Fibroblast of skin of scalp (primary cell): Measurements from ENCODE around the gene GNAI1. TPM values are rescaled to one million over a fixed set of nuclear protein-coding genes. Genes with fewer than 3 reads are reported as not detected.

ENCODE experiments used
- DNase-seq: peaks from one replicate; pipeline ENCODE4 v3.0.0-alpha.2; 2013
- polyA plus RNA-seq, 2 experiments: library from polyadenylated mRNA; unstranded; fragments of 120-200 nt; gene quantifications; one replicate each; pipeline ENCODE4 v1.2.1, GENCODE V29; 2013; ENCODE audit not compliant: insufficient read length in 2 of 2

The GNAI1 gene
- polyA plus RNA-seq (2013, experiment 1 of 2; ENCODE audit: insufficient read length), result 27.2 TPM
- 26.9 TPM for polyA plus RNA-seq (2013, experiment 2 of 2; ENCODE audit: insufficient read length)

DNA sequence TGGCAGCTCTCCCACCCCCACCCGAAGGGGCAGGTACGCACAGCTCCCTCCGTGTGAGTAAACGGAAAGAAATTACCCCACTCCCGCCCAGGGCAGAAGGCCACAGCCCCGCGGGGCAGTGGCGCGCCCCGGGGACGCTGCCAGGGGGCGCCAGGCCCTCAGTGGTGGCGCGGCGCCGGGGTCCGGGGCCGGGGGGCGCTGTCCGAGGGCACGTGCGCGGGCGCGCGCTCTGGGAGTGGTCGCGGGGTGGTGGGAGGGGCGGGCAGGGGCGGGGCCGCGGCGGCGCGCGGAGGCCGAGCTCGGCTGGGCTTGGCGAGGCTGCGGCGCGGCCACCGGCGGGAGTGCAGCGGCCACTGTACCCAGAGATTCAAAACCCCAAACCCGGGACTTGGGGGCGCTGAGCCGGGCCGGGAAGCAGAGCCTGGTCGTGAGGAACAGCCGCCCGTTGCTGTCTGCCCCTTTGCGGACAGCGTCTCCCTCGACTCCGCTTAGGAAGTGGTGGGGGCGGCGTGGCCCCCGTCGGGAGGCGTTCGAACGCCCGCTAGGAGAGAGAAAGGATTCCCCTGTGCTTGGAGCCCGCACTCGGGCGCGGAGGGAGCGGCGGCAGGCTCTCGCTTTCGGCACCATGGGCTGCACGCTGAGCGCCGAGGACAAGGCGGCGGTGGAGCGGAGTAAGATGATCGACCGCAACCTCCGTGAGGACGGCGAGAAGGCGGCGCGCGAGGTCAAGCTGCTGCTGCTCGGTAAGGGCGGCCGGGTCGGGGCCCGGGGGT lies at the start of gene GNAI1:
Gene GNAI1, plus strand, starts transcription at position 296 of the 773 bp plus-strand sequence. Its CDS starts 330 bp downstream, at position 626.
- peak; percentile 80 for DNase-seq

DNA sequence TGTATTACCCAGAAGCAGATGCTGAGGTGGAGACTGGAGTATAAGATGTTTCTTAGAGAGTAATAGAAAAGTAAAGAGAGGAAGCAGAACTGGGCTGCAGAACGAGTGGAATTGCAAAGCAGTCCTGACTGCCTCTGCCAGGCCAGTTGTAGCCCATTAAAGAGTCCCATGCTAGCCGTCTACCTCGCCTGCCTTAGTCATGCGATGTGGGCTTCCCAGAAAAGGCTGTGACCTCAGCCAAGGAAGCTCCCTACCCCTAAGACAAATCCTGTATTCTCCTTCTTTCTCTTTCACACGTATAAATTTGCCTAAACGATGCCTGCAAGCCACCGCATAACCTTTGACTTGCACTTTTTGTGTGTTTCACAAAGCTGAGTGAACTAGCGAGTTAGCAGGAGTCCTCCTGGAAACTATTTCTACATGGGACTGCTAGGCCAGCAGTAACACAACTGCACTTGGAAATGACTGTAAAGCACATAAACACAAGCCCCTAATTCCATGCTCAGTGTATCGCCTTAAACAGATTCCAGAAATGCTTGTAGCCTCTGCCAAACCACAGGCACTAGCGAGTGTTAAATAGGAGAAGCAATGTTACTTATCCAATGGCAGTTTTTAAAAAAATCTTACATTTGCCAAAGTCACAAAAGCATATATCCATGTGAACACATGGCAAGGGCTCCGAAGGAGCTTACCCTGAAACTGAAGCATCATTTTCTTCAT lies 47.4 kb upstream of the GNAI1 start:
- DNase-seq, result peak; percentile 89

DNA sequence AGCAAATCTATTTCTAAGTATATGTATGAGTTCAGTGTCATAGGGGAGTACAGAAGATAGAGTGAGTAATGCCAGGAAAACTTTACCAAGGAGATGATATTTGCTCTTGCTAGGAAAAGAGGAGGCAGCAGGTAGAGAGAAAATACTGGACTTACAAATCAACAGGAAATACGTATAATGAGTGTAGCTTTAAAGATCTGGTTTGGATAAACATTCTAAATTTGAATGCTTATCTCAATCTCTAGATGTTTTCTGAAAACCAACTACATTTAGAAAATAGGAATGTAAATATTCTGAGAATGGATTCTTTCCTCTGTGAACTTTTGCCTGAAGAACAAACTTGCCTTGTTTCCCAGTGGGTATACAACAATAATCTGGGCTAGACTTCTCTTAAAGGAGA lies 46.9 kb upstream of the GNAI1 start:
- peak; percentile 12 for DNase-seq

DNA sequence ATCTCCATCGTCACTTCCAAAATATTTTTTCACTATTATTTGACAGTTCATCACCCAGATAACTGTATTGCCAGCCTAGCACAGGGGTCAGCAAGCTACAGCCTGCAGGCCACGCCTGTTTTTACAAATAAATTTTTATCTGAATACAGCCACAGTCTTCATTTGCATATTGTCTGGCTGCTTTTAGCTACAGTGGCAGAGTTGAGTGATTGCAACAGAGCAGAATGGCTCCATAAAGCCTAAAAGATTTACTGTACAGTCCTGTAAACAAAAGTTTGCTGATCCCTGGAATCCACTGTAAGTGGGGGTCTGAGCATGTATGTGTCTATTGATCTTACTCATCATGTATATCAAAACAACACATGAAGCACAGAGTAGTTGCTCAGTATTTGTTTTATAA lies 45.9 kb upstream of the GNAI1 start:
- no peak for DNase-seq

DNA sequence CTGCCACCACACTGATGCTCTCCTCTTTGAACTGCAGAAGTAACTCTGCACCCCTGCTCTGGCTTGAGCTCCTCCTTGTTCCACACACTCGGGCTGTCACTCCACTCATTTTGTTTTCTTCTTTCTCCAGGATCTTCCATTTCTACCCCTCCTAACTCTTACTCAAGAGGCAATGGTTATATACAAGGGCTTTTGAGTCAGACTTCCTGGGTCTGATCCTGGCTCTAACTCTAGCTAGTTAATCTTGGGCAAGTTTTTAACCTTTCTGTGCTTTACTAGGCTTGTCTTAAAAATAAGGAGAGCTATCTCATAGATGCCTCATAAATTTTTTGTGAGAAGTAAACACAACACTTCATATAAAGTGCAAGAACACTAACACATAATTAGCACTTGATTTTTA lies 45.3 kb upstream of the GNAI1 start:
- DNase-seq, result no peak

DNA sequence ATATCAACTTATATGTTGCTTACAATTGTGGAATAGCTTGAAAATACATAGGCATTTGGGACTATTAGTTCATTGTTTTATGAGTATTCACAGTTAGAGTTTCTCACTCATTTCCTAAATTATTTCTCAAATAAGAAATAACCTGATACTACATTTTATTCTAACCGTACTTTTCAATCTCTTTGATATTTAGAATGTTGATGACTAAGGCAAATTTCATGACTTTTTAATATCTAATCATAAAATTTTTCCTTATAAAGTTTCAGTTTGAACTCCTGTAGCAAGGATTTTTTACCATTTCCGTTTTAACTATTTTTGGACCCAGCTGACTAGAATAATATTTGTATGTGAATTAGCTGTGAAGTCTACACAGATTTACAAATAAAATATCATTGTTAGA lies 41.3 kb upstream of the GNAI1 start:
- DNase-seq, result no peak

DNA sequence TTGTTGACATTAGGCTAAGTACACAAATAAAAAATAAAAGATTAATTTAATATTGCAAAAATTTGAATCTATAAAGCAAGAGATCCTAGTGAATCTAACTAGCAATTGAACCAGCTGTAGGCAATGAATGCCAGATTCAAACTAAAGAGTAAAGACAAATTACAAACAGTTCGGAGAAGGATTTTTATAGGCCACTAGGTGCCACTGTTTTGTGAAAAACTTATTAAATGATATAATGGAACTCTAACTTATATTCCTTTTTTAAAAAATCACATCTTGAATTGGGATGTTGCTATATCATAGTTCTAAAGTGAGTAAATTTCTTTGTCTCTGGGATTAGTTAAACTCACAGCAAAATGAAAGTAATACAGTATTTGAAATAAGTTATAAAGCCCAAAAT lies 39.1 kb upstream of the GNAI1 start:
- peak; percentile 34 for DNase-seq

DNA sequence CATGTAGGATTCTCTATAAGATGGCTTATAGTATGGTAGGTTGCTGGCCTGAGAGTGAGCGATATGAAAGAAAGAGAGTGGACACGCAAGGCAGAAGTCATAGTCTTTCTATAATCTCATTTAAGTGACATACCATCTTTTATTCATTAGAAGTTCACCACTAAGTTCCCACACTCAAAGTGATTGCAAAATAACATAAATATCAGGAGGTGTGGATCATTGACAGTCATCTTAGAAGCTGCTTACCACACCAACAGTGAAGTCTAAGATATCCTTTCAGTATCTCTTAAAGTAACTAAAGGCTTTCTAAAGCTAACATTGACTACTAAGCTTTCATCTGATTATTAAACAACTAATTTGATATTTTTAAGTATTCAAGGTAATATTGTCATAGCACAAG lies 36.9 kb upstream of the GNAI1 start:
- peak; percentile 0 for DNase-seq

DNA sequence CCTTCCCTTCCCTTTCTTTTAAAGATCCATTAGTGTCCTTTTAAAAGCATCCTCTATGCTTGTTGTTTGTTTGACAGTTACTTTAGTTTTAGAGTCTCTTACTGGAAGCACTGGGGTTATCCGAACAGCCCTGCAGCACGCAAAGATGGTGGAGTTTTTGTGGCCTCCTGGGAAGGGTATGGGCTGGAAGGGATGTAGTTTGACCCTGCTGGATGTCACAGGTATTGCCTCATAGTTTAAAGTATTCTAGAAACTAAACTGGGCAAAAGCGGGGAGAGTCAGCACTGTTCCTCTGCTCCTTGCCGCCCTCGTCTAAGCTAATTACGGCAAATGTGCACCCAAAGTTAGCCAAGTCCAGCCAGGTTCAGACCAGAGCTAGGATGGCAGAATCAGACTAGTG lies 35.8 kb upstream of the GNAI1 start:
- no peak for DNase-seq

DNA sequence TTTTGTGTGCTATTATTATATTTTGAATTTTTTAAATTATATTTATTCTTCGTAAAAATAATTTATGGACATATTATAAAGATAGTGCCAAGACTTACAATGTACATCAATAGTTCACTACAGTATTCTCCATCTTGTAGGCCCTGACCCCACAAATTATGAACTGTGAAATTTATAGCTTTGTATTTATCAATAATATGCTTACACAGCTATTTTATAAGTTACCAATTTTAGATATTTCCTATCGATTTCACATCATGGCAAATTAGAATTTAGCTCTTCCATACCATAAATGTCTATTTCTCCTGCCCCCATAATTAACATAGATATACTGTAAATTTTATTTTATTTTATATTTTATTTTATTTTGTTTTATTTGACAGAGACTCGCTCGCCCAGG lies 34.4 kb upstream of the GNAI1 start:
- DNase-seq, result no peak

DNA sequence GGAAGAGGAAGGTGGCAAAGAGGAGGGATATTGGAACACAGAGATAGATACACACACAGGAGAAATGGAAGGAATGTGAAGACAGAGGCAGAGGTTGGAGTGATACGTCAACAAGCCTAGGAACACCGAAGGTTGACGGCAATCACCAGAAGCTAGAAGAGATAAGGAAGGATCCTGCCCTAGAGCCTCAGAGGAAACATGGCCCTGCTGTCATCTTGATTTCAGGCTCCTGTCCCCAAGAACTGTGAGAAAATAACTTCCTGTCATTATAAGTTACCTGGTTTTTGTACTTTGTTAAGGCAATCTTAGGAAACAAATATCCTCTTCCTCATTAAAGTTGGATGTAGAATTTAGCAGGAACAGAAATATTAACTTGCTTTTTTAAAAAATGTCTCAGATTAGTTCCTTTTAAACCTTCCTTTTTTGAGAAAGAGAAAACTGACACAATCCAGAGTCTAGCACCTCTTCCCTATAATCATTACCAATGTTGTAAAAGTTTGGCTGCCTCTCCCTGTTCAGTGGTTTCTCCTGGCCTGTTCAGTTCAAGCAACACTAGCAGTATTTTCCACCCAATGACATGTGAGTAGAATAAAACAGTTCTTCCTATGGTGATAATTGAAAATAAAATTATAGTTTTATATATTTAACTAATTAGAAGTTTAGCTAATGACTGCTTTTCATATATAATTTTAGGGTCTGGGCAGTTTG lies 28.8 kb upstream of the GNAI1 start:
- no peak for DNase-seq

DNA sequence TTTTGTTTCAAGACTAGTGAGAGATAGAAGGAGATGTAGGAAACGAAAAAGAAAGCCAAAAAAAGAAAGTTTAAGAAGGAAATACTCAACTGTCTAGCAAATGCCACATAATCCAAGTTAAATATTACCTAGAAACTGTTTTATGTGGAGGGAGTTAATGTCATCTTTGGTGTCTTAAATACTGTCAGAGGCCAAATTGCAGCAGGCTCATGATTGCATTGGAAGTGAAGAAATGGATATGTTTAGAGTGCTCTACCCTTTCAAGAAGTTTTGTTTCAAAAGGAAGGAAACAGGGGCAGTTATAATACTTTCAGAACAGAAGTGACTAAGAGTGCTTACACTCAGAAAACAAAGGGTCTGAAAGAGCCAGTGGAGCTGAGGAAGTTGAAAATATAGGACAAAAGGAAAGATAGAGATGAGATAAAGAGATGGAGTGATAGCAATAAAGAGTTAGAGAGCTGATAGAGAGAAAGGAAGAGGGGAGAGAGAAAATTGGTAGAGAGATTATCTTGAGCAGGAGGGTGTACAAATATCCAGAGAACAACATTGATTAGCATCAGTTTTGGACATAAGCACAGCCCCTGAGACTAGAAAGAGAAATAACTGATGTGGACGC lies 28.0 kb upstream of the GNAI1 start:
- DNase-seq, result no peak

DNA sequence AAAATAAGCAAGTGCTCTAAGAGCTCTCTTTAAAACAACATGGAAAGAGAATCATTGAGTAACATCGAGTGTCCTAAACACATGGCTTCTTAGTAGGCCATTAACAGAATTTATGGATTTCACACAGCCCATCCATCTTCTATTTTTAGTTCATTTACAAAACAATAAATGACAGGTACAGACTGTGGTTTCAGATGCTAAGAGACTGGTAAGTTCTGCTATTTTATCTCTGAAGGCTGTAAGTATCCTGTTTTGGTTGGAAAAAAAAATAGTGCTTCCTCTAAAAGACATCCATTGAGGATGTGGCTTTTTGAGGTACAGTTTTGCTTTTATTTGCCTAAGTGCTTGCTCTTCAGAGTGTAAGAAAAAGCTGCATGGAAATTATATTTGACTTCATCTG lies 27.4 kb upstream of the GNAI1 start:
- no peak for DNase-seq

DNA sequence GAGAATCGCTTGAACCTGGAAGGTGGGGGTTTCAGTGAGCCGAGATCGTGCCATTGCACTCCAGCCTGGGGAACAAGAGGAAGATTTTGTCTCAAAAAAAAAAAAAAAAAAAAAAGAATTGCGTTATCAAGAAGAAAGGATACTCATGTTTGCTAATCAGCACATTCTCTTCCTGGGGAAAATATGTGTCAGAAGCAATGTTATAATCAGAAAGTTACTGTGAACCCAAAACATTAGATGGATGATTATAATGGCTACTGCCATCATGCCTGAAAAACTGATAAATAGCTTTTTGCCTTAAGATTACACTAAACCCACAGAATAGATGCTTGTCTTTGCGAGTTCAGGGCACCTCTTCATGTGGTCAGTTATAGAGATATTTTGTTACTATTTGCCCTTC lies 24.3 kb upstream of the GNAI1 start:
- no peak for DNase-seq

DNA sequence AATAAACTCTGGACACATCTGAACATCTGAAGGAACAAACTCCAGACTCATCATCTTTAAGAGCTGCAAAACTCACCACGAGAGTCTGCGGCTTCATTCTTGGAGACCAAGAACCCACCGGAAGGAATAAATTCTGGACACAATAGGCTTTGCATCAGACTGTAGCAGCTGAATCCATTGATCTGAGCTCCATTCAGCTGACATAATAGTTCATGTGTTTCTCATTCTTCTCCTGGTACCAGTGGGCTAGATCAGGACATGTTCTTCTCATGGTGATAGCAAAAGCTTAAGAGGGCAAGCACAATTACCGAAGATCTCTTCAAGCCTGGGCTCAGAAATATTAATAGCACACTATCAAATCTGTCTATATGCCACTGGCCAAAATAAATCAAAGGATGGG lies 20.5 kb upstream of the GNAI1 start:
- DNase-seq, result no peak

DNA sequence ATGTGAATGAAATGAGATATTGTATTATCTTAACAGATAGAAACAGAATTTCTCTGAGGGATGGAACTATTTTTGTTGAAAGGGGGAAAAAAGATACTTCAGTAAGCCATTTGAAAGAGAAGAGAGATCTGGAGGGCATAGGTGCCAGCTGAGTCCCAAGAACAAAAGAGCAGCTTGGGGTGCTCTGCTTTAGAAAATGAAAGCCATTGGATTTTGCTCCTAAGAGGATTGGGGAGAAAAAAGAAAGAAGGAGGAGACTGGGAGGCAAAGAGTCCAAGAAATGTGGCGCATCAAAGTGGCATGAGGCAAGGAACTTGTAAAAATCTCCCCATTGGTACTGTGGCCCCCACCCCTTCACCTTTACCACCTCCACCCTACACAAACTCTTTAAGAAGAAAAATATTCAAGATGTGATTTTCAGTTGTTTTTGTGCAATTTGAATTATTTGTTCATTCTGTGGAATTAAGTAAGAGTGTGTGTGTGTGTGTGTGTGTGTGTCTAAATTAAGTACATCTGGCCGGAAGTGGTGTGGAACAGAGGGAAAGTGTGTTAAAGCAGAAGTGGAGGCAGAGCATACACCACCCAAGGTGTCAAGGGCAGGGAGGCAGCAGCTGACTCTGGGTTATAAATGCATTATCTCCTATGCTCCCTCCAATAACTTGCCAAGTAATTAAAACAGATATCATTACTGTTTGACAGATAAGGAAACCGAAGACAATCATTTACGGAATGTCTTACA lies 9.9 kb upstream of the GNAI1 start:
- no peak for DNase-seq

DNA sequence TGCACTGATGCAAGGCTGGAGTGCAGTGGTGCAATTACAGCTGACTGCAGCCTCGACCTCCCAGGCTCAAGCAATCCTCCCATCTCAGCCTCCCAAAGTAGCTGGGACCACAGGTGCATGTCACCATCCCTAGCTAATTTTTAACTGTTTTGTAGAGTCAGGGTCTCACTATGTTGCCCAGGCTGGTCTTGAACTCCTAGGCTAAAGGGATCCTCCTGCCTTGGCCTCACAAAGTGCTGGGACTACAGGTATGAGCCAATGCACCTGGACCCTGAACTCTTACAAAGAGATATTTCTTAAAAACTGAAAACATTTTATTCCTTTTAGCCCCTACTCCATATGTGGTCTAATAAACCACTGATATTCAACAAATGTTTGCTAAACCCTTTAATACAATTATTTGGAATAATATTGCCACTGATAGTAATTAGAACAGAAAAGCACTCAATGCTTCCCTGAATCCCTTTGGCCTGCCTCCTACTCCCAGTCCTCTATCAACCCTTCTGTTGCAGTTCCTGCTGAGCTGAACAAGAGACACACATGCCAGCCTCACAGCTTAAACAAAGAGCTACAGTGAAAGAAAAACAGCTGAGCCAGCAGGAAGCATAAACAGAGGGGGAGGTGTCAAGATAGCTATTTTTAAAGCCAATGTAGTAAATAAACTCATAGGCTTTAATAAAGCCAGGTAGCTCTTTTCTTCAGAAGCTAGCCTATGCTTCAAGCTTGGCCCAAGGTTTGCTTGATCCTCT lies 7.0 kb upstream of the GNAI1 start:
- no peak for DNase-seq

DNA sequence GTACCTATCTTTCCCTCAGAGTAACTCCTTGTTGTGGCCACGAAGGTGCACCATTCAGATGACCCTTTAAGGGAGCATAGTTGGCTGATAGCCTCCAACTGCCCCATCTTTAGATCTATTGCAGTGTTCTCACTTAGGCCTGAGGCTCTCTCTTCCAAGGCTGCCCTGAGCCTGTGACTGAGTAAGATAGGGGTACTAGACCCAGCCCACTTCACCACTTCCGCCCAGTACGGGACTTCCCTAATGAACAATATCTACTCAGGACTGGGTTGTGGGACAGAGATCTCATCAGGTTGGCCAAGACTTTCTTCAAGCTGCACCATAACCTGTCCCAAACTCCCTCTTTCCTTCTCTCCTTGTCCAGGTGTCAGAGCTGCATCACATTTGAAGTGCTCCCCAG lies 5.7 kb upstream of the GNAI1 start:
- DNase-seq, result no peak

DNA sequence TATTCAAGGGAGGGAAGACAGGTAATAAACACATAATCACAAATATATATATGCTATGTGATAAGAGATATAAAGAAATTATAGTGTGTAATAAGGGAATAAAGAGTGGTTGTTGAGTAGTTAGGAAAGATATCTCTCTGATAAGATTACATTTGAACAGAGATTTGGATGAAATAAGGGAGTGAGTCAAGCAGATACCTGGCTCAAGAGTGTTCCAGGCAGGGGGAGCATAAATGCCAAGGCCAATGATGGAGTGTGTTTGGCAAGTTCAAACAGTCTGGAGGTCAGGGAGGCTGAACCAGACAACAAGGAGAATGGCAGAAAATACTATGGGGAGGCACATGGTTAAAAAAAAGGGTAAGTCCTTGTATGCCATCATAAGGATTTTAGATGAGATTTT lies 4.8 kb upstream of the GNAI1 start:
- no peak for DNase-seq

DNA sequence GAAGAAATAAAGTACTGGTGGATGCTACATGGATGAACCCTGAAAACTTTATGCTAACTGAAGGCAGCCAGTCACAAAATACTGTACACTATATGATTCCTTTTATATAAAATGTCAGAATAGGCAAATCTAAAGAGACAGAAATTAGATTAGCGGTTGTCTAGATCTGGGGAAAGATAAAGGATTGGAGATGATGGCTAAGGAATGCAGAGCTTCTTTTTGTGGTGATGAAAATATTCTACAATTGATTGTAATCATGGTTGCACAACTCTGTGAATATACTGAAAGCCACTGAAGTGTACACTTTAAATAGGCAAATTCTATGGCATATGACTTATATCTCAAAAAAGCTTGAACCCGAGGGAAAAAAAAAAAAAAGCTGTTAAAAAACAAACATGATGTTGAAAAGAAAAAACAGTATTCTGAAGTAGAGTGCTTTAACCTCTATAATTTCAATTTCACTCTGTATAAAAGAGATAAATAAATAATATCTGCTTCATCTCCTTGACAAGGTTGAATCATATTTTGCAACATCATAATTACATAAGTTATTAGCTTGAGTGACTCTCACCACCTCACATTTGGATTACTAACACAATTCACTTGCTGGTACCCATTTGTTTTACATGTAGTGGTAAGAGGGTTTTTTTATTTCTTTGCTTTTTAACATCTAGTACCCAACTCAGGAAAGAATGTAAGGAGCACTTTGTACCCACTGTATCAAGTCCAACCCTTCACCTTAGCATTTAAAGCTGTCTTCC lies 2.8 kb upstream of the GNAI1 start:
- peak; percentile 40 for DNase-seq

DNA sequence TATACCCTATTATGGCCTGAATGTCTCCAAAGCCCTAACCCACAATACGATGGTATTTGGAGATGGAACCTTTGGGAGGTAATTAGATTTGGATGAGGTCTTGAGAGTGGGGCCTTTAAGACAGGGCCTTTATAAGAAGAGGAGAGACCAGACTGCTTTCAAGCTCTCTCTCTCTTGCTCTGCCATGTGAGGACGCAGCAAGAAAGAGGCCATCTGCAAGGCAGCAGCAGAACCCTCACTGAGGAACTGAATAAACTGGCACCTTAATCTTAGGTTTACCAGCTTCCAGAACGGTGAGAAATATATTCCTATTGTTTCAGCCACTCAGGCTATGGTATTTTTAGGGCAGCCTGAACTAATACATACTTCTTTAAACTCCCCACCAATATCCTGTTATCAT lies 2.0 kb upstream of the GNAI1 start:
- no peak for DNase-seq
